Stomach (tissue), 4 donors: Measurements from ENCODE around the gene SLC39A6.

Experiments used
- POLR2A ChIP-seq, 4 donors: fragments of 450-650 bp; IDR thresholded peaks; one replicate each; pipeline ENCODE4 v1.6.1; 2016; ENCODE audit warnings: antibody characterized with exemption in 4 of 4, control low read depth in 2 of 4, mild to moderate bottlenecking in 1 of 4, moderate library complexity in 1 of 4
- TF ChIP-seq, protein P1 (sequence below), 7 experiments: fragments of 450-650 bp in 4 of 7; fragments of 200-600 bp in 3 of 7; sonication (generic) in 3 of 7; IDR thresholded peaks; one replicate each; pipeline ENCODE4 v1.5.1; 2016 to 2019; ENCODE audit warnings: antibody characterized with exemption in 7 of 7, control low read depth in 2 of 7, mild to moderate bottlenecking in 1 of 7

DNA sequence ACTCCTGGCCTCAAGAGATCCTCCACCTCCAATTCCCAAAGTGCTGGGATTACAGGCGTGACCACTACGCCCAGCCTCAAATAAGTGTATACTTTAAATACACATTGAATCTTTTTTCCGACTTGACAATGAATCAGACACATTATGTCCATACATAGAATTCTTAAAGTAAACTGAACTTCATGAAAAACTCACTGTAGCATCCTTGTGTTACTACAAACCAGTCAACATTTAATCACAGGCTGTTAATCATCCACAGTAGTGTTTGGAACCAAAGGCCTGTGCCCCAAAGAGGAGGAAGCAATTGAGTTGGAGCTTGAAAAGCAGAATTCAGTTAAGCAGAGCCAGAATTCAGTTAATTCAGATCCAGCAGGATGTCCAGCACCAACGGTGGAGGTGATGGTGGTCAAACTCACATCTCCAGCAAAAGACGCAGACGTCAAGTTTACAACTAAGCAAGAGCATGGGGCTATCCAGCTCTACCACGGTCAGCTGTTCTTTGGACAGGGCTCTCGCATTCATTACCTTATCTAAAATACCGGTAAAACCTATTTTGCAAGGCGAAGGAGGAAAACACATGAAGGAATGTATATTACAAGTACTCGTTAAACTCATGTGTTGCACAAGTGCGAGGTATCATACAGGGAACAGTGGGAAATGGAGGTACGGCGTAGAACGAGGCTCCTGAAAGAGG lies 1.2 kb downstream of the SLC39A6 start:
- TF ChIP-seq POLR2A (IDR thresholded peaks at IDR 0.05): no peak
- TF ChIP-seq, protein P1, sequence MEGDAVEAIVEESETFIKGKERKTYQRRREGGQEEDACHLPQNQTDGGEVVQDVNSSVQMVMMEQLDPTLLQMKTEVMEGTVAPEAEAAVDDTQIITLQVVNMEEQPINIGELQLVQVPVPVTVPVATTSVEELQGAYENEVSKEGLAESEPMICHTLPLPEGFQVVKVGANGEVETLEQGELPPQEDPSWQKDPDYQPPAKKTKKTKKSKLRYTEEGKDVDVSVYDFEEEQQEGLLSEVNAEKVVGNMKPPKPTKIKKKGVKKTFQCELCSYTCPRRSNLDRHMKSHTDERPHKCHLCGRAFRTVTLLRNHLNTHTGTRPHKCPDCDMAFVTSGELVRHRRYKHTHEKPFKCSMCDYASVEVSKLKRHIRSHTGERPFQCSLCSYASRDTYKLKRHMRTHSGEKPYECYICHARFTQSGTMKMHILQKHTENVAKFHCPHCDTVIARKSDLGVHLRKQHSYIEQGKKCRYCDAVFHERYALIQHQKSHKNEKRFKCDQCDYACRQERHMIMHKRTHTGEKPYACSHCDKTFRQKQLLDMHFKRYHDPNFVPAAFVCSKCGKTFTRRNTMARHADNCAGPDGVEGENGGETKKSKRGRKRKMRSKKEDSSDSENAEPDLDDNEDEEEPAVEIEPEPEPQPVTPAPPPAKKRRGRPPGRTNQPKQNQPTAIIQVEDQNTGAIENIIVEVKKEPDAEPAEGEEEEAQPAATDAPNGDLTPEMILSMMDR (IDR thresholded peaks at IDR 0.05): no peak
